DOHH2 (cell line): ENCODE results near the gene IGSF3.

Experiments used
- CTCF ChIP-seq: fragments of 200-600 bp; sonication (generic); IDR thresholded peaks from one replicate; pipeline ENCODE4 v1.5.1; 2014; ENCODE audit warnings: antibody characterized with exemption, mild to moderate bottlenecking, low read depth, low read length; ENCODE audit not compliant: poor library complexity, severe bottlenecking
- EZH2phosphoT487 ChIP-seq: fragments of 200-600 bp; sonication (generic); IDR thresholded peaks from 2 replicates; pipeline ENCODE4 v1.6.1; 2017; ENCODE audit warnings: borderline replicate concordance, mild to moderate bottlenecking, antibody characterized with exemption, low read length, moderate library complexity, mixed read lengths

- TF ChIP-seq CTCF (no peak), EZH2phosphoT487 (no peak)
Measured at GRCh38 chr1:116690396-116690848, 22.9 kb upstream of the IGSF3 start.
